GM12878 (cell line): Measurements from ENCODE around the gene TET2.

Source experiments
- MYC ChIP-seq: IDR thresholded peaks from 2 replicates; pipeline ENCODE4 v1.6.1; 2011; ENCODE audit warnings: mild to moderate bottlenecking, low read length, moderate library complexity, inconsistent platforms; ENCODE audit not compliant: insufficient read depth, insufficient replicate concordance, insufficient read length, severe bottlenecking
- POLR2A ChIP-seq: IDR thresholded peaks from 2 replicates; pipeline ENCODE4 v1.6.1; 2011; ENCODE audit warnings: low read depth, mild to moderate bottlenecking, low read length
- SMC3 ChIP-seq: IDR thresholded peaks from 2 replicates; pipeline ENCODE4 v1.6.1; 2011; ENCODE audit warnings: low read length, improper control_type of control experiment, borderline replicate concordance
- TF ChIP-seq, protein P1 (sequence below), 3 experiments: IDR thresholded peaks in 2 of 3; conservative IDR thresholded peaks in 1 of 3; 2 replicates each; pipeline ENCODE4 v1.5.1; 2011; ENCODE audit warnings: low read depth in 3 of 3, low read length in 3 of 3, mild to moderate bottlenecking in 3 of 3, control low read depth in 2 of 3, moderate library complexity in 2 of 3, inconsistent platforms in 1 of 3, mixed read lengths in 1 of 3; ENCODE audit not compliant: control insufficient read depth in 2 of 3, insufficient read depth in 1 of 3; ENCODE audit errors: extremely low read depth in 1 of 3
- TF ChIP-seq, protein P2 (sequence below): fragments of 450-650 bp; IDR thresholded peaks from 2 replicates; pipeline ENCODE4 v1.6.1; 2018; ENCODE audit warnings: mild to moderate bottlenecking, low read depth, moderate library complexity; ENCODE audit not compliant: partially characterized antibody
- TF ChIP-seq, protein P3 (sequence below): IDR thresholded peaks from 2 replicates; pipeline ENCODE4 v1.6.1; 2011; ENCODE audit warnings: low read depth, low read length, improper control_type of control experiment, borderline replicate concordance

DNA sequence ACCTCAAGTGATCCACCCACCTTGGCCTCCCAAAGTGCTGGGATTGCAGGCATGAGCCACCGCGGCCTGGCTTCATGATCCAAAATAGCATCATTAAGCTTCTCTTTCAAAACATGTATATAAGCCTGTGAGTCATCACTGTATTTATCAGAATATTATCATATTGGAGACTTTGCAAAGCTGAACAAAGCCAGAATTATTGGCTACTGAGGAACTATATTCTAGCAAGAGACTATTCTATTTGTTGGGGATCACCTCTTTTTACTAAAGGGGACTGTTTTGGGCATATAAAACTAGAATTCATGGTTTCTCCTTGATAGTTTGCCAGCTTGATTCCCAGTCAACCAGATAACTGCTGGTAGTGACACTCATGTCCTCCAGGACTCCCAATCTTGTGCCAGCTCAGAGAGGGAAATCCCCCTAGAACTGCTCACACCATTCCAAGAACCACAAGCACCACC is 40.1 kb downstream of the TET2 start:
- TF ChIP-seq, protein P1, sequence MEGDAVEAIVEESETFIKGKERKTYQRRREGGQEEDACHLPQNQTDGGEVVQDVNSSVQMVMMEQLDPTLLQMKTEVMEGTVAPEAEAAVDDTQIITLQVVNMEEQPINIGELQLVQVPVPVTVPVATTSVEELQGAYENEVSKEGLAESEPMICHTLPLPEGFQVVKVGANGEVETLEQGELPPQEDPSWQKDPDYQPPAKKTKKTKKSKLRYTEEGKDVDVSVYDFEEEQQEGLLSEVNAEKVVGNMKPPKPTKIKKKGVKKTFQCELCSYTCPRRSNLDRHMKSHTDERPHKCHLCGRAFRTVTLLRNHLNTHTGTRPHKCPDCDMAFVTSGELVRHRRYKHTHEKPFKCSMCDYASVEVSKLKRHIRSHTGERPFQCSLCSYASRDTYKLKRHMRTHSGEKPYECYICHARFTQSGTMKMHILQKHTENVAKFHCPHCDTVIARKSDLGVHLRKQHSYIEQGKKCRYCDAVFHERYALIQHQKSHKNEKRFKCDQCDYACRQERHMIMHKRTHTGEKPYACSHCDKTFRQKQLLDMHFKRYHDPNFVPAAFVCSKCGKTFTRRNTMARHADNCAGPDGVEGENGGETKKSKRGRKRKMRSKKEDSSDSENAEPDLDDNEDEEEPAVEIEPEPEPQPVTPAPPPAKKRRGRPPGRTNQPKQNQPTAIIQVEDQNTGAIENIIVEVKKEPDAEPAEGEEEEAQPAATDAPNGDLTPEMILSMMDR (IDR thresholded peaks at IDR 0.05 in 2 of 3, conservative IDR thresholded peaks at IDR 0.05 in 1 of 3; ENCODE audit: control insufficient read depth in 2 of 3, extremely low read depth in 1 of 3, insufficient read depth in 1 of 3, low read depth in 3 of 3, low read length in 3 of 3), result no peak
- TF ChIP-seq, protein P2, sequence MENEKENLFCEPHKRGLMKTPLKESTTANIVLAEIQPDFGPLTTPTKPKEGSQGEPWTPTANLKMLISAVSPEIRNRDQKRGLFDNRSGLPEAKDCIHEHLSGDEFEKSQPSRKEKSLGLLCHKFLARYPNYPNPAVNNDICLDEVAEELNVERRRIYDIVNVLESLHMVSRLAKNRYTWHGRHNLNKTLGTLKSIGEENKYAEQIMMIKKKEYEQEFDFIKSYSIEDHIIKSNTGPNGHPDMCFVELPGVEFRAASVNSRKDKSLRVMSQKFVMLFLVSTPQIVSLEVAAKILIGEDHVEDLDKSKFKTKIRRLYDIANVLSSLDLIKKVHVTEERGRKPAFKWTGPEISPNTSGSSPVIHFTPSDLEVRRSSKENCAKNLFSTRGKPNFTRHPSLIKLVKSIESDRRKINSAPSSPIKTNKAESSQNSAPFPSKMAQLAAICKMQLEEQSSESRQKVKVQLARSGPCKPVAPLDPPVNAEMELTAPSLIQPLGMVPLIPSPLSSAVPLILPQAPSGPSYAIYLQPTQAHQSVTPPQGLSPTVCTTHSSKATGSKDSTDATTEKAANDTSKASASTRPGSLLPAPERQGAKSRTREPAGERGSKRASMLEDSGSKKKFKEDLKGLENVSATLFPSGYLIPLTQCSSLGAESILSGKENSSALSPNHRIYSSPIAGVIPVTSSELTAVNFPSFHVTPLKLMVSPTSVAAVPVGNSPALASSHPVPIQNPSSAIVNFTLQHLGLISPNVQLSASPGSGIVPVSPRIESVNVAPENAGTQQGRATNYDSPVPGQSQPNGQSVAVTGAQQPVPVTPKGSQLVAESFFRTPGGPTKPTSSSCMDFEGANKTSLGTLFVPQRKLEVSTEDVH, result no peak
- no peak for TF ChIP-seq SMC3
- no peak for TF ChIP-seq MYC
- TF ChIP-seq POLR2A, result no peak
- TF ChIP-seq, protein P3, sequence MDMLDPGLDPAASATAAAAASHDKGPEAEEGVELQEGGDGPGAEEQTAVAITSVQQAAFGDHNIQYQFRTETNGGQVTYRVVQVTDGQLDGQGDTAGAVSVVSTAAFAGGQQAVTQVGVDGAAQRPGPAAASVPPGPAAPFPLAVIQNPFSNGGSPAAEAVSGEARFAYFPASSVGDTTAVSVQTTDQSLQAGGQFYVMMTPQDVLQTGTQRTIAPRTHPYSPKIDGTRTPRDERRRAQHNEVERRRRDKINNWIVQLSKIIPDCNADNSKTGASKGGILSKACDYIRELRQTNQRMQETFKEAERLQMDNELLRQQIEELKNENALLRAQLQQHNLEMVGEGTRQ, result no peak
